ENCODE measurements around the gene RO60.

Gene RO60

GRCh38 chr1:193108471-193108870, 49.1 kb downstream of the RO60 start:
- DNase-seq (ENCODE audit: low read depth in 2 of 2), result no peak

Measured in activated CD4-positive, alpha-beta T cell treated with anti-CD3 and anti-CD28 coated beads for 24 hours (primary cell).